Parathyroid adenoma (tissue), 2 donors: ENCODE results near the gene ATF6.

Source experiments
- H2AFZ ChIP-seq: fragments of 300-600 bp; sonication (generic); one replicate; pipeline ENCODE4 v1.7.0; 2017; ENCODE audit warnings: antibody characterized with exemption, mild to moderate bottlenecking
- H3K27ac ChIP-seq: fragments of 300-600 bp; sonication (generic); one replicate; pipeline ENCODE4 v1.7.0; 2017
- H3K27me3 ChIP-seq: fragments of 300-600 bp; sonication (generic); one replicate; pipeline ENCODE4 v1.7.0; 2017; ENCODE audit warnings: low read length; ENCODE audit not compliant: control insufficient read depth, insufficient read depth
- H3K36me3 ChIP-seq: fragments of 300-600 bp; sonication (generic); one replicate; pipeline ENCODE4 v1.7.0; 2017; ENCODE audit warnings: low read length; ENCODE audit not compliant: control insufficient read depth, insufficient read depth
- H3K4me1 ChIP-seq: fragments of 300-600 bp; sonication (generic); one replicate; pipeline ENCODE4 v1.7.0; 2017; ENCODE audit warnings: control low read depth
- H3K4me2 ChIP-seq: fragments of 300-600 bp; sonication (generic); one replicate; pipeline ENCODE4 v1.7.0; 2017; ENCODE audit warnings: low read length
- H3K4me3 ChIP-seq: fragments of 300-600 bp; sonication (generic); one replicate; pipeline ENCODE4 v1.7.0; 2017; ENCODE audit warnings: low read depth, low read length
- H3K79me2 ChIP-seq: fragments of 300-600 bp; sonication (generic); one replicate; pipeline ENCODE4 v1.7.0; 2017; ENCODE audit warnings: control low read depth
- H3K9ac ChIP-seq: fragments of 300-600 bp; sonication (generic); one replicate; pipeline ENCODE4 v1.7.0; 2017; ENCODE audit warnings: mild to moderate bottlenecking
- H3K9me3 ChIP-seq: fragments of 300-600 bp; sonication (generic); one replicate; pipeline ENCODE4 v1.7.0; 2017; ENCODE audit warnings: low read length; ENCODE audit not compliant: control insufficient read depth
- TF ChIP-seq, protein P1 (sequence below): fragments of 300-600 bp; sonication (generic); IDR thresholded peaks from one replicate; pipeline ENCODE4 v1.7.0; 2017; ENCODE audit warnings: antibody characterized with exemption, mild to moderate bottlenecking
- donor health status: primary hyperparathyroidism.

The ATF6 gene

DNA sequence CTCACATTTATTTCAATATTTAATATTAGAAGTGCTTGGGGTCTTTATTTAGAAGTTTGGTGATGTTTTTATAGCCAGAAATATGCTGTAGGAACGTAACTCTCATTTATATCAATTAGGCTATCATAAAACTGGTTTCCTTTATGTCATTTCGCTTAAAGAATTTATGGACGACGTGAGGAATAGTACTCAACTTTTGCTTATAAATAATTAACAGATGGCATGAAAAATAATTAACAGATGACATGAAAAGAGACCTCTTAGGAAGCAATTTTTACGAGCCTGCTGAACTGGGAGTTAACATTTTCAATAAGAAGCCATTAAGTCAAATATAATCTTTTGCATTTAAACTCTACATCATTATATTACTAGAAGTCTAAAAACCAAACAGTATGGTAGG lies 134.0 kb downstream of the ATF6 start:
- H3K4me1 ChIP-seq: no peaks in the 10 kb centered on the region
- H3K4me3 ChIP-seq: no peak overlapping the region
- no peaks in the 10 kb centered on the region for H3K9me3 ChIP-seq
- no peaks in the 10 kb centered on the region for H3K79me2 ChIP-seq
- no peak overlapping the region for H3K4me2 ChIP-seq
- H3K27me3 ChIP-seq: no peaks in the 10 kb centered on the region
- no peak overlapping the region for H3K9ac ChIP-seq
- H3K36me3 ChIP-seq: no peaks in the 10 kb centered on the region
- TF ChIP-seq, protein P1, sequence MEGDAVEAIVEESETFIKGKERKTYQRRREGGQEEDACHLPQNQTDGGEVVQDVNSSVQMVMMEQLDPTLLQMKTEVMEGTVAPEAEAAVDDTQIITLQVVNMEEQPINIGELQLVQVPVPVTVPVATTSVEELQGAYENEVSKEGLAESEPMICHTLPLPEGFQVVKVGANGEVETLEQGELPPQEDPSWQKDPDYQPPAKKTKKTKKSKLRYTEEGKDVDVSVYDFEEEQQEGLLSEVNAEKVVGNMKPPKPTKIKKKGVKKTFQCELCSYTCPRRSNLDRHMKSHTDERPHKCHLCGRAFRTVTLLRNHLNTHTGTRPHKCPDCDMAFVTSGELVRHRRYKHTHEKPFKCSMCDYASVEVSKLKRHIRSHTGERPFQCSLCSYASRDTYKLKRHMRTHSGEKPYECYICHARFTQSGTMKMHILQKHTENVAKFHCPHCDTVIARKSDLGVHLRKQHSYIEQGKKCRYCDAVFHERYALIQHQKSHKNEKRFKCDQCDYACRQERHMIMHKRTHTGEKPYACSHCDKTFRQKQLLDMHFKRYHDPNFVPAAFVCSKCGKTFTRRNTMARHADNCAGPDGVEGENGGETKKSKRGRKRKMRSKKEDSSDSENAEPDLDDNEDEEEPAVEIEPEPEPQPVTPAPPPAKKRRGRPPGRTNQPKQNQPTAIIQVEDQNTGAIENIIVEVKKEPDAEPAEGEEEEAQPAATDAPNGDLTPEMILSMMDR: no peak
- no peak overlapping the region for H3K27ac ChIP-seq
- H2AFZ ChIP-seq: no peak overlapping the region

DNA sequence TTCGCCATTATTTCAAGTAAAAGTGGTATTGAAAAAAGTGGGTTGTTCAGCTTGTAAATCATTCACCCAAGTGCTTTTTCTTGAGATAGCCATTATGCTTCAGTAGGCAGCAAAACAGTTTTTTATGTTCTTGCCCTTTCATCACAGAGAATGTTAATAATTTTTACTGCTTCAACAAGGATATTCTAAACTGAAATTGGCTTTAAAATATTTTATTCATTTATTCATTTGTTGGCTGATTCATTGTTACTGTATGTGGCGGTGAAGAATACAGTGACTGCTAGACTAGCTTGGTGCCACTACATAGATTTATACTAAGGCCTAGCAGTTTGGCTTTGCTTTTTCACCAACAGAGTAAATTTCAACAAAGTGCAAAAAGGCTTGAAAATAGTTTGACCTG lies 136.1 kb downstream of the ATF6 start:
- Histone ChIP-seq H3K27me3 (no peaks in the 10 kb centered on the region), H3K36me3 (no peaks in the 10 kb centered on the region), H2AFZ (no peak overlapping the region), H3K27ac (no peak overlapping the region), H3K9ac (no peak overlapping the region), H3K4me3 (no peak overlapping the region), H3K79me2 (no peaks in the 10 kb centered on the region), H3K4me2 (no peak overlapping the region), H3K4me1 (no peaks in the 10 kb centered on the region), H3K9me3 (no peaks in the 10 kb centered on the region)
- TF ChIP-seq, protein P1: no peak

GRCh38 chr1:161905269-161905884 lies 139.3 kb downstream of the ATF6 start:
- Histone ChIP-seq H3K79me2 (no peaks in the 10 kb centered on the region), H3K27me3 (no peaks in the 10 kb centered on the region)
- TF ChIP-seq, protein P1: no peak

GRCh38 chr1:161907265-161907664 lies 141.1 kb downstream of the ATF6 start:
- H3K4me3 ChIP-seq: no peak overlapping the region

More at GRCh38 chr1:161905269-161905884, 139.3 kb downstream of the ATF6 start:
- H3K4me2 ChIP-seq: no peak overlapping the region
- H3K27ac ChIP-seq: no peak overlapping the region
- H2AFZ ChIP-seq: no peak overlapping the region
- no peak overlapping the region for H3K4me3 ChIP-seq
- no peaks in the 10 kb centered on the region for H3K36me3 ChIP-seq
- H3K4me1 ChIP-seq: no peaks in the 10 kb centered on the region
- no peaks in the 10 kb centered on the region for H3K9me3 ChIP-seq
- H3K9ac ChIP-seq: no peak overlapping the region

More at GRCh38 chr1:161907265-161907664, 141.1 kb downstream of the ATF6 start:
- H3K4me2 ChIP-seq: no peak overlapping the region
- no peak overlapping the region for H3K9ac ChIP-seq
- H2AFZ ChIP-seq: no peak overlapping the region
- no peaks in the 10 kb centered on the region for H3K27me3 ChIP-seq
- H3K27ac ChIP-seq: no peak overlapping the region
- no peaks in the 10 kb centered on the region for H3K9me3 ChIP-seq
- no peaks in the 10 kb centered on the region for H3K36me3 ChIP-seq
- no peaks in the 10 kb centered on the region for H3K4me1 ChIP-seq
- H3K79me2 ChIP-seq: no peaks in the 10 kb centered on the region
- TF ChIP-seq, protein P1: no peak
